GM13977 (cell line): Measurements from ENCODE around the gene OCRL.

ENCODE experiments used
- DNase-seq: peaks from one replicate; pipeline ENCODE4 v3.0.0; 2012; ENCODE audit warnings: low spot score
- in situ Hi-C: fragments of 300-500 bp; cut with MboI; formaldehyde crosslinking; loops from one replicate; pipeline ENCODE4 v1.12.0; 2022; ENCODE audit warnings: low sequenced_read_pairs, low pct_unique_long_range_greater_than_20kb, mixed read lengths, inconsistent platforms; ENCODE audit not compliant: unreplicated experiment
- TF ChIP-seq, protein P1 (sequence below): IDR thresholded peaks from 2 replicates; pipeline ENCODE4 v1.5.1; 2012; ENCODE audit warnings: mild to moderate bottlenecking, control low read depth; ENCODE audit not compliant: insufficient read depth; ENCODE audit errors: extremely low read depth, missing control alignments

The OCRL gene

GRCh38 chrX:129577473-129577872 lies 37.4 kb downstream of the OCRL start:
- TF ChIP-seq, protein P1, sequence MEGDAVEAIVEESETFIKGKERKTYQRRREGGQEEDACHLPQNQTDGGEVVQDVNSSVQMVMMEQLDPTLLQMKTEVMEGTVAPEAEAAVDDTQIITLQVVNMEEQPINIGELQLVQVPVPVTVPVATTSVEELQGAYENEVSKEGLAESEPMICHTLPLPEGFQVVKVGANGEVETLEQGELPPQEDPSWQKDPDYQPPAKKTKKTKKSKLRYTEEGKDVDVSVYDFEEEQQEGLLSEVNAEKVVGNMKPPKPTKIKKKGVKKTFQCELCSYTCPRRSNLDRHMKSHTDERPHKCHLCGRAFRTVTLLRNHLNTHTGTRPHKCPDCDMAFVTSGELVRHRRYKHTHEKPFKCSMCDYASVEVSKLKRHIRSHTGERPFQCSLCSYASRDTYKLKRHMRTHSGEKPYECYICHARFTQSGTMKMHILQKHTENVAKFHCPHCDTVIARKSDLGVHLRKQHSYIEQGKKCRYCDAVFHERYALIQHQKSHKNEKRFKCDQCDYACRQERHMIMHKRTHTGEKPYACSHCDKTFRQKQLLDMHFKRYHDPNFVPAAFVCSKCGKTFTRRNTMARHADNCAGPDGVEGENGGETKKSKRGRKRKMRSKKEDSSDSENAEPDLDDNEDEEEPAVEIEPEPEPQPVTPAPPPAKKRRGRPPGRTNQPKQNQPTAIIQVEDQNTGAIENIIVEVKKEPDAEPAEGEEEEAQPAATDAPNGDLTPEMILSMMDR: no peak
- in situ Hi-C loops: no loop called here
- DNase-seq: no peak

DNA sequence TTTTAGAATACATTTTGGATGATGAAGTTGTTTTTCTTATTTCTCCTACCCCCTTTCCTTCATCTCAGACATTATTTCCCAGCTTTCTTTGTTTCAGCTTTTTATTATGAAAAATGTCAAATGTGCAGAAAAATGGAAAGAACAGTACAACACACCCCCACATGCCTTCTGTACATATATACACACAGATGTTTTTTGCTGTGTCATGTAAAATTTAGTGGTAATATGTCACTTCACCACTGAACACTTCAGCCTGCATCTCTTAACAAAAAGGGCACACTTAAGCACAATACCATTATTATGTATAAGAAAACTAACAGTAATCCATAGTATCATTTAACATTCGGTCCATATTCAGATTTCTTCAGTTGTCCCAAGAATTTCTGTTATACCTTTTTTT lies 37.8 kb downstream of the OCRL start:
- DNase-seq: no peak
- in situ Hi-C loops: no loop called here
- TF ChIP-seq, protein P1: no peak

- in situ Hi-C loops: no loop called here
- DNase-seq: no peak
Observed at GRCh38 chrX:129581904-129582303, 41.8 kb downstream of the OCRL start.

DNA sequence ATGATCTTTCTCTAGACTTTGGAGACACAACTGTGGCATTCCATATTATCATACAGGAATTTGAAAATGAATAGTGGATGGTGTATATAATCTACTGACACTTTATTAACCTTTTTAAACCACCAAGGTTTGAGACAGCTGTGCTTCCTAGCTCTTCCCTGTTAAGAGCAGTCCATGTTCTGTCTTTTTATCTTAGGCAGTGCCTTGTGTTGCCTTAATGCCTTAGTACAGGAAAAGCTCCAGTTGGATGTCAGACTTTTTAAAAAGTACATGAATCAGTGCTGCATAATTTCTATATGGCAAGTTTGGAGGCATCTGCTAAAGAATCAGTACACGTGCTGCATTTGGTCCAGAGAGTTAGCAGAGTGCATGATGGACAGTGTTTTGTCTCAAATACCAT lies 45.1 kb downstream of the OCRL start:
- TF ChIP-seq, protein P1: no peak
- in situ Hi-C loops: no loop called here
- DNase-seq: no peak

More at GRCh38 chrX:129581904-129582303, 41.8 kb downstream of the OCRL start:
- TF ChIP-seq, protein P1: no peak

DNA sequence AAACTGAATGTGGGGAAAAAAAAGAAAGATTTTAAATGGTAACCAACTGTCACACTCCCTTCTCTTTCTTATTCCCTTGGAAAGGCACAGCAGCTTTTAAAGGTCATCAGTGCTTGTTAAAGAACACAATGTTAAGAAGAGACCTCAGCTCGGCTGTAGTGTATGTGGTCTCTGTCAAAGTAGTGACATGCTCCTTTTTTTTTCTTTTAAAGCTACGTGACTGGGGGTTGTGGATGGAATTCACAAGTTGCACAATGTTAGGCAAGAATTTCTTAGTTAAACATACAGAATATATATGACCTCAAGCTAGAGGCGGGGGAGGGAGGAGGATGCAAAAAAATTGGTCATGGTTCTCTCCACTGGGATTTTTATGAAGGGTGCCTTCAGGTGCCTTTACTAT lies 45.6 kb downstream of the OCRL start:
- no peak for DNase-seq
- in situ Hi-C loops: no loop called here
- TF ChIP-seq, protein P1: no peak

DNA sequence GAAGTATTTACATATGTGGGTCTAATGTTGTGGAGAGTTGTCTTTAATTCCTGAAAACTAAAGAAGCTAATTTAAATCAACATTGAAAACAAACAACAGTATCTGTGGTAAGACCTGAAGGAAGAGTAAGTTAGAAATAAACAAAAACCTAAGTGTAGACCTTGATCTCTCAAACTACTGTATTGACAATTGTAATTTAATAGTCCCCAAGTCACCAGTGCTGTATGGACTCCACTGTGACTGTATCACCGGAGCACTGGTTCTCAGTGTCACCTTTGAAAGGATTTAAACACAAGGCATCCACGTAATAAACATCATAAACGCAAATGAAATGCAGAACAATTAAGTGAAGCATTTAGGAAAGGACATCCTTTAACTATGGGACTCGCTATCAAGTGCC lies 46.4 kb downstream of the OCRL start:
- in situ Hi-C loops: no loop called here
- DNase-seq: no peak
- TF ChIP-seq, protein P1: no peak

GRCh38 chrX:129590596-129590995 lies 50.5 kb downstream of the OCRL start:
- in situ Hi-C loops: no loop called here
- no peak for DNase-seq
- TF ChIP-seq, protein P1: no peak
